GM19238 (cell line): ENCODE measurements around the gene MAP1LC3A.

ENCODE experiments used
- DNase-seq: peaks from one replicate; pipeline ENCODE4 v3.0.0; 2011; ENCODE audit warnings: low spot score; ENCODE audit not compliant: insufficient read length

Gene MAP1LC3A

GRCh38 chr20:34574861-34575260, 16.3 kb downstream of the MAP1LC3A start:
- no peak for DNase-seq

GRCh38 chr20:34575271-34575670, 16.8 kb downstream of the MAP1LC3A start:
- DNase-seq = no peak

- no peak for DNase-seq
These were observed 17.2 kb downstream of the MAP1LC3A start for GRCh38 chr20:34575756-34576155.

- DNase-seq = no peak
These were observed 18.5 kb downstream of the MAP1LC3A start for GRCh38 chr20:34577061-34577460.

GRCh38 chr20:34578025-34578424, 19.5 kb downstream of the MAP1LC3A start:
- no peak for DNase-seq

- DNase-seq = no peak
These were observed 20.0 kb downstream of the MAP1LC3A start for GRCh38 chr20:34578521-34578920.

- DNase-seq = no peak
These were observed 20.9 kb downstream of the MAP1LC3A start for GRCh38 chr20:34579191-34579978.

GRCh38 chr20:34579979-34580940, 21.7 kb downstream of the MAP1LC3A start:
- no peak for DNase-seq

- DNase-seq = no peak
These were observed 23.0 kb downstream of the MAP1LC3A start for GRCh38 chr20:34581341-34582184.

GRCh38 chr20:34582221-34582620, 23.7 kb downstream of the MAP1LC3A start:
- DNase-seq = no peak

- DNase-seq = no peak
These were observed 24.4 kb downstream of the MAP1LC3A start for GRCh38 chr20:34582911-34583310.

- DNase-seq = no peak
These were observed 25.0 kb downstream of the MAP1LC3A start for GRCh38 chr20:34583544-34583943.

- DNase-seq = no peak
These were observed 26.5 kb downstream of the MAP1LC3A start for GRCh38 chr20:34585019-34585418.

- DNase-seq = no peak
These were observed 28.1 kb downstream of the MAP1LC3A start for GRCh38 chr20:34586488-34587163.

- DNase-seq = no peak
These were observed 37.1 kb downstream of the MAP1LC3A start for GRCh38 chr20:34595377-34596184.

GRCh38 chr20:34600892-34601653, 42.6 kb downstream of the MAP1LC3A start:
- DNase-seq = no peak

GRCh38 chr20:34604980-34605788, 46.7 kb downstream of the MAP1LC3A start:
- no peak for DNase-seq

GRCh38 chr20:34607066-34607465, 48.5 kb downstream of the MAP1LC3A start:
- no peak for DNase-seq
